CD4-positive, alpha-beta T cell treated with Interleukin-10 for 1 hour (primary cell): ENCODE data around the gene KCNA3.
"Not testable (repeated sequence)": the region's sequence is repeated elsewhere in the genome, so short reads cannot be mapped to it uniquely, and the experiment has no call there.

ENCODE experiments used
- DNase-seq: peaks from one replicate; pipeline ENCODE4 v3.0.0-alpha.2; 2020

KCNA3 gene

DNA sequence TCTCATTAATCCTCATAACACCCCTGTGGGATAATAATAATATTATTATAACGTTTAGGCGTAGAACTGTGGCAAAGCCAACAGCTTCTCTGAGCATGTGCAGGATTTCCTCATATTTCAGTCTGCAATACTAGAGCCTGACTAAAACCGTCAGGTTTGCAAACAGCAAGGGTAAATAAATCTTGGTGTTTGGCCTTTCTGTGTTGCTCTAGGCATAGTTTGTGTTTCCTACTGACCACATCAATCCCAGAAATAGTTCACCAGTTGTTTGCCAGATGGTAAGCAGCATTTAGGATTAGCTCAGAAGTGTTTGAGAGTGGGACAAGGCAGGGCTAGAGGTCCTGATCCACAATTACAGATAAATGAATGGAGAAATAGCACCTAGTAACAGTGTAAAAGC is 2.8 kb upstream of the KCNA3 start:
- DNase-seq = no peak

DNA sequence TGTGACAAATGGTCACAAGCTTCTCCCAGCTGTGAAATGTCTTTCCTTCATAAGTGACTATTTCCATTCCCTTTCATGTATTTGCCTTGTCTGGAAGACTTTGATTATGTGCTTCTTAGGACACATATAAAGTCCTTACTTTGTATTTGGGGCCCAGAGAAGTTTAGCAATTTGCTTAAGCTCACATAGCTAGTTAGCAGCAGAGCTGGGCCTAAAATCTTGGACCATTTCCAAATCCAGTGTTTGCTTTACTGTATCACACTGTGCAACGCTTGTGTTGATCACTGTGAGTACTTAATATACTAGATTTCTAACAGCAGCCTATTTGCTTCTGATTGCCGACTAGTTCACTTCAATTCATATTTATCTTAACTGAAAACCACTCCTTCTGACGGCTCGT is 2.2 kb upstream of the KCNA3 start:
- no peak for DNase-seq

DNA sequence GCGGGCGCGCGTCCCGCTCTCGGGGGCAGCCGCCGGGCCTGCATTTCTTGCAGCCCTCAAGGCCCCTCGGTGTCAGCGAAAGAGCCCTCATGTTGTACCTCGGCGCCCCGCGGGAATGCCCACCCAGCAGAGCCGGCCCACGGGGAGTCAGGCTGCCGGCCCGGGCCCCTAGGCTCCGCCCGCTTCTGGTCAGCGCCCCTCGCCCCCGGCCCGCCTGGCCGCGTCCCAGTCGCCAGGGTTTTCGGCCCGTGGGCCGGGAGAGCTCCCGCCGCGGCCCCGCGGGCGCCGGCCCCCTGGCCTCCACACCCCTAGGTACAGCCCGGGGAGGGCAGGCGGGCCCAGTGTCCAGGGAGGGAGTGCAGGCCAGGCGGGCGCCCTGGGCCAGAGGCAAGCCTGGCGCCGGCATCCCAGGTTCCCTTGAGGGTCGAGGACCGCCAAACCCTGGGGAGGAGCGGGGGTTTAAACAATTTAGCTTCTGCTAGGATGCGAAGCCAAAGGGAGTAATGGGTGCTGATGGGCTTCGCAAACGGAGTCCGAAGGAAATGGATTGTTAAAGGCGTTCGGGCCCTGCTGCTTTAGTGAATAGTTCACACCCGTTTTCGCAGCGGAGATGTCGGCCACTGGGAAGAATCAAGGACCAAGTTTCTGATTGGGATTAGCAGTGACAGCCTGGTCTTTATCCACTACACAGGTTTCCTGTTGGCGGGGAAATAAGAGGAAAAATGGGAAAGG is 486 bp upstream of the KCNA3 start:
- no peak for DNase-seq

DNA sequence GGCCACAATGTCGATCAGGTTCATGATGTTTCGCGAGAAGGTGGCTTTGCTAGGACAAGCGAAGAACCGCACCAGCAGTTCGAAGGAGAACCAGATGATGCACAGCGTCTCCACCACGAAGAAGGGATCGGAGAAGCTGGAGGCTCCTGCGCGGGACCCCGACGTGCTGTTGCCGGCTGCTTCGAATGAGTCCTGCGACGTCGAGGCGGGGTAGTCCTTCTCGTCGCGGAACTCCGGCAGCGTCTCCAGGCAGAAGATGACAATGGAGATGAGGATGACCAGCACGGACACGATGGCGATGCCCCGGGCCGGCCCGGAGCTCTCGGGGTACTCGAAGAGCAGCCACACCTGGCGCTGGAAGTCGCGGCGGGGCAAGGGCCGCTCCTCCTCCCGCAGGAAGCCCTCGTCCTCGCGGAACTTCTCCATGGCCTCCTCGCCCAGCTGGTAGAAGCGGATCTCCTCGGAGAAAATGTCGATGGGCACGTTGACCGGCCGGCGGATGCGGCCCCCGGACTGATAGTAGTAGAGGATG is 869 bp downstream of the KCNA3 start:
- no peak for DNase-seq

DNA sequence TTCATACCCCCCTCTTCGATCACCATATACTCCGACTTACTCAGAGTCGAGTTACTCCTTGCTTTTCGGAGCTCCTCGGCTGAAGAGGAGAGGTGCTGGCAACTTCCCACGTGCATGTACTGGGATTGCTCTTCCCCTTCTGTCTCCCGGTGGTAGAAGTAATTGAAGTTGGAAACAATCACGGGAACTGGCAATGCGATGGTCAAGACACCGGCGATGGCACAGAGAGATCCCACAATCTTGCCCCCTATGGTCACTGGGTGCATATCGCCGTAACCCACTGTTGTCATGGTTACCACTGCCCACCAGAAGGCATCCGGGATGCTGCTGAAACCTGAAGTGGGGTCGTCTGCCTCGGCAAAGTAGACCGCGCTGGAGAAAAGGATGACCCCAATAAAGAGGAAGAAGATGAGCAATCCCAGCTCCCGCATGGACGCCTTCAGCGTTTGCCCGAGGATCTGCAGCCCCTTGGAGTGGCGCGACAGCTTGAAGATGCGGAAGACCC is 1.5 kb downstream of the KCNA3 start:
- DNase-seq = peak; percentile 73

DNA sequence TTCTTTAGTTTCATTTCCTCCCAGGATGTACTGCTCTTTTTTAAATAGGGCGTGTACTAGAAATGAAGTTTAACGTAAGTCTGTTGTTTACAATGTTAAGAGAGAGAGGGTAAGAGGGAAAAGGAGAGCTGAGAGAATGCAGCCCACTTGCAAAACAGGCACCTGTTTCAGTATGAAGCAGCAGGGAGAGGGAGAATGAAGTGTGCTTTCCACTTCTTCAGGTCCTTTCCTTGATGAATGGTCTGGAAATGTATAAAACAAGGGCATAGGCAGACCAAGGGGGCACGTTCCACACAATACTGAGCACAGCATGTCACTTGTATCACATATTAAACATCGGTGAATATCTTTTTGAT is 2.0 kb downstream of the KCNA3 start:
- DNase-seq = peak; percentile 80

DNA sequence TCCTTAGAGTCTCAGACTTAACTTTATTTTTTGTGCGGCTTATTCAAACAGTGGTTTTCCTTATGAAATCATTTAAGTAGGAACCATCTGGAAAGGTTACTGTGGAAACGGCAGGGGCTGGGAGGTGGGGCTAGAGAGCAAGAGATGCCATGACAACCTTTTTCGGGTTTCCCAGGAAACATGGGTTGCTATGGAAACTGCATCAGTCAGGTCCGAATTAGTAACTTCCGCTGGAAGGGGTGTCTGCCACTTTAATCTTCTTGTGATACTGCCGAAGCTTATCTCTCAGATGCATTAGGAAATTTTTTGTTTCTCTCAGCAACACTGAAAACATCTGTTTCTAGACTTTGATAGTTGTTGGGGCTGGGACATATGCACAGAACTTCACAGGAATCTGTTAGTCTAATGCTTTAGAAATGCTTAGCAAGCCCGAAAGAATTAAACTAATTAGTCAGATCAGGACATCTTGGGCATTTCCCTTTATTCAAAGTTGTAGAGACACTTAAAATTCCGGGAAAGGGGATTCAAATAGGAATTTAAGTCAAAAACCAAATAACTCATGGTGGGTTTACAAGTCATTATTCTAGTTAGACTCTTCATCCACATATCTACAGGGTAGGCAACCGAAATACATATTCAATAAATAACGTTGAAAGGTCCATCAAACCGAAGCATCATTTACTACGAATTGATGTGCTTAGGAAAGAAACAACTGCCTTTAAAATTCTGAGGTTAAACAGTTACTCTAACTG is 2.6 kb downstream of the KCNA3 start:
- DNase-seq = peak; percentile 97

DNA sequence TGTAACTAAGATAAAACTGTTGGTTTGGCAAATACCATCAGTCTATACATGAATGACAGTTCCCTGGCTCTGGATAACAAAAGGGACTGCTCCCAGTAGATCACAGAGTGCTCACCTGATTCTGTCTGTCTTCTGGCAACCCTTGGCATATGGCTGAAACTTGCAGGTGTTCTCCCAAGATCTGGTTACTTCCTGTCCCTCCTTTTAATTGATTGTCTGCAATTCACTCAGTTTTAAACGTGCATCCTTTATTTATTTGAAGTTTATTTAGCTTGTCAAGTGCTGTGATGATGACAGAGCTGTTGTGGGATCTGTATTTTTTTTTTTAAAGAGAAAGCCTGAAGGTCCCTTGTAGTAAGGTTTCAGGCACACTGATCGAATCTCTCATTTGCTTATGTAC is 3.4 kb downstream of the KCNA3 start:
- DNase-seq = peak; percentile 71

DNA sequence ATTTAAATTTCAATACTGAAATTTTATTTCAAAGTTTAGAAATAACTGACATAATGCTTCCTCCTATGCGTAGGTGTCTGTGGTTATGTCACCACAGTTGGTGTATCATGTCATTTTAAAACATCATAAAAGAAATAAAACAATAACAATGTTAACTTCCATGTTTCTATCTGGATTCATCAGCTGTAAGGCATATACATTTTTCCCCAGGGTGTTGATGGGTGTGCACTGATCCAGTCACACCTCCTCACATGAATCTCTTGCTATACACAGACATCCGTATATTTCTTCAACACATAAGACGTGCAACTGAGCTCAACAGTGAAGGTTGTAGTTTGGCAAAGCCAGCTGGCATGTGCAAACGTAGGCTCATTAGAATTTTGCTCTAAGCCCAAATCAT is 6.2 kb downstream of the KCNA3 start:
- DNase-seq = peak; percentile 66

DNA sequence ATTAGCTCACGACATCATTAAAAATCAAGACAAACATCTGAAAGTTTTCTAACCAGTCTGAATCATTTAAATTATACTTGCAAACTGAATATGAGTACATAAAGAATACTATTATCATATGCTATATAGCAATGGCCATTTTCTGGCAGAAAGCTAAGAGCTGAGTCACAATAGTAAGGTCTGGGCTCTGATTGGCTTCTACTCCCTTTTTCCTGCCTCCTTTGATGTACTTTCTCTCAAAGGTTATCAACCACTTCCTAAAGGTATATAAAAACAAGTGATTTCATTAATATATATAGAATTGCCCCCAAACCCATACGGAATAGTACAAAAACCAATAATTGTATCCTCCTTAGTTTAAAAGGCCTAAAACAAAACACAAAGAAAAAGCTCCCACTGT is 7.0 kb downstream of the KCNA3 start:
- DNase-seq = peak; percentile 56

DNA sequence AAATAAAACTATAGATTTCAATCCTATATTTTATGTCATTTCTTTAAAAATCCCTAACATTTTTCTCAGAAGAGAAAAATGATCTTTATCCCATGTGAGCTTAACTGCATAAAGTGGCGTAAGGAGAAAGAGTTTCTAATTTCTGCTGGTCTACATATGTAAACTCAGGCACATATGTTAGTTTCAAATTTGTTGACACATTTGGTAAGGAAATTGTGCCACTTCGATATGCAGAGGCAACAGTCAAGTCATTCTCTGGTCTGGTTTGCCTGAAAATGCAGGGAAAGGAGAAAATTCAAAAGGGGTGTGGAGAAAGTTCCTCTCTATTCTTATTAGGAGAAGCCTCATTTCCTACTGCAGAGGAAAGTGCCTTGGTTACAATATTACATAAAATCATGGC is 11.5 kb downstream of the KCNA3 start:
- no peak for DNase-seq

DNA sequence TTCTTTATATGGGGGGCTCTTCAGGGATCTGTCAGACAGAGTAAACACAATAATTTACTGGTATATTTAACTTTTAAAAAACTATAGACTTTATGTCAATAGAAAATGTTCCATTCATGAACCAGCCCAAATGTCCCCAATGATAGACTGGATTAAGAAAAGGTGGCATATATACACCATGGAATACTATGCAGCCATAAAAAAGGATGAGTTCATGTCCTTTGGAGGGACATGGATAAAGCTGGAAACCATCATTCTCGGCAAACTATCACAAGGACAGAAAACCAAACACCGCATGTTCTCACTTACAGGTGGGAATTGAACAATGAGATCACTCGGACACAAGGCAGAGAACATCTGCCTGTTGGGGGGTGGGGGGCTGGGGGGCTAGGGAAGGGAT is 15.2 kb downstream of the KCNA3 start:
- not testable (repeated sequence) for DNase-seq

DNA sequence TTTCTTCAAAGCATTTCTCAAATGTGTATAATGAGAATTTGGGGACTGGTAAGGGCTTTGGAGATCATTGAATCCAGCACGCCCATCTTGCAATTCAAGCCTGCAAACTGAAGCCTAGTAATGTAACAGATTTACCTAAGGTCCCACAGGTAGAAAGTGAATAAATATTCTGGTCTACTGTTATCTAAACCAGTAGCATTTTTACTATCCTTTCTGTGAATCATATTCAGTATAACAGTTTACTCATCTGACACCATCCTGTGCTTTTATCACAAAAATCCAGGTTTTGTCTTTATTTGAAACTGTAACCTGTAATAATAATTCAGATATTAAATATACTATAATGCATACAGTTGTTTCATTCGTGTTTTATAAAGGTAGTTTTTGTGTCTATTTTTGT is 17.4 kb downstream of the KCNA3 start:
- no peak for DNase-seq

DNA sequence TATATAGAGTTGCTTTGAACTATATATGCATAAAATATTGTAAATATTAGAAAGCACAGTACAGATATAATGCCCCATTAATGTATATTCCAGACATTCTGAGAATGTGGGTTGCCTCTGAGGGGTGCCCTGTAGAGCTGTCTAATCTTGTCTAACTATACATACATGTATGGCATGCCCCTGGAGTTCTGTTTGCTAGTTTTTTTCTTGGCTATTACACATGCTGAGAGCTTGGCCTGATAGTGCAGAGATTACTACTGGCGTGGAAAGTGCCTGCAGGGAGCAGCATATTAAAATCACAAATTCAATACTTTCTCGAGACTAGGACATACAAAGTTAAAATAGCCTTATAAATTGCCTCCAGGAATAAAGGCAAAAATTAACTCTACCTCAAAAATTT is 24.1 kb downstream of the KCNA3 start:
- no peak for DNase-seq

DNA sequence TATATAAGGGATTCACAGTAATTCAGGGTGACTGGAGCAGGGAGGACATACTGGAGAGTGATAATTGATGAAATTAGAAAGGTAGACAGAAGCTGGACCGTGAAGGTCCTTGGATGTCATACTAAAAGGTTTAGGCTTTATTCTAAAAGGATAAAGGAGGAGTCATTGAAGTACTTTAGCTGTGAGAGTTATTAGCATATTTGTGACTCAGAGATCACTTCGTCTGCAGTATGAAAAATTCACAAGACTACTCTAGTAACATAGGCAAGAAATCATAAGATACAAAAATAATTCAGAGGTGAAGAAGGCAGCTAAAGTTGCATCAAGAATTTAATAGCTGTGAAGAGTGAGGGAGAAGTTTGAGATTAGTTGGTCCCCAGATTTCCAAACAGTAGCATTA is 26.3 kb downstream of the KCNA3 start:
- DNase-seq = no peak

DNA sequence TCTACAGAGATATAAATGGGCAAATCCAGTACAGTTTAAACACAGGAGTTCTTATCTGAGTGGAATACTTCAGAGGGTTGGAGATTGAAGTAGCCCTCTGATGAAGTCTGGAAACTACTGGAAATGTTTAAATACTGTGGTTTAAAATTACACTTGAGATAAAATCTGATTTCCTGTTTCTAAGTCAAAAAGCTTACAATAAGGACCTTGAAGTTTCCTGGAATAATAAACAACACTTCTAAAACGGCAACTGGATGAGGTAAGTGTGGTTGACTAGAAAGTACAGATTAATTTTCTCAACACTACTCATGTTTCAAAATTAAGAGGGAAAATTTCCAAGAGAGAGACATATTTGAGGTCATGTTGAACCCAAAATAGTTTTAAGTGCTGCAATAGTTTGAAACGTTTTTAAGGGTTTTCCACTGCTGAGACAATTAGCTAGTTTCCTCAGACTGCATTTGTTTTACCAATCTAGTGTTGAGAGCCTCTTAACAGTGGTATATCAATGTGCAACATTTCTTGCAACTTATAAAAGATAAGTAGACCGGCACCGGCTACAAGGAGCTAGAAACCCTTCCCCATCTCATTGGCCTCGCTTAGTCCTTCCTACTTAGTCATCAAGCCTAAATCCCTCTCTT is 27.4 kb downstream of the KCNA3 start:
- DNase-seq = peak; percentile 75

DNA sequence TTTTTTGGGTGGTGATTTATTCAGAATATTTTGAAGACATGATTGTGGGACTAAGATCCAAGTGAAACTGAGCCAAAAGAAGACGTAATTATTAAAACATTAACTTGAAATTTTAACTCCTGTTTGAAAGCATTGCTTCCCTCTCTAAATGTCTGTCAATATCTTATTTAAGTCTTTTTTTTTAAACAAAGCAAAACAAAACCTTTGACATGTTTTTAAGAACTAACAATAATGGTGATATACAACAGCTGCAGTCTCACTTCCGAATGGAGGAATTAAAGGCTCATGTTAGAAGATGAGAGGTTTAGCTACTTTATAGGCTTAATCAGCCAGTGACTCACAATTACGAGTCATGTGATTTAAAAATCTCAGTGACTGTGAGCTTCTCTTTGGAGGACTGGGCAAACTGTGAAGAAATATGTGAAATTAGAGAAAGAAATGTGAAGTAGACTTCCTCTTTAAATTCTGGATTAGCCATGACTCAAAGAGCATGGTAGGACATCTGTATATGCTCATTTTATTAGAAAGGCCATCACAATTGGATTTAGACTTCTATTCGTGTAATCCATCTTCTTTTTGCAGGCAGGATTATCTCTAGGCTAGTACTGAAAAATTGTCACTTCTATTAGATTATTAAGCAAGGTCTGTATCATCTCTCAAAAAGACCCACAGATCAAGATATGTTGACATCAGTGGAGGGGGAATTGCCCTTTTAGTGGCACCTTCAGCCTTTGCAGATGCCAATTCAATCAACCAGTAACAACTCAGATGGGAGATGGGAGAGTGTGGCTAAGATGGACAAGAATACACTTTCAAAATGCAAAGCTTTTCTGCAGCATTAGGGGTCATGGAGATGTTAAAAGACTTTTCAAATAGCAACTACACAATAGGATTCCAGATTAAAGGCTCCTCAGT is 28.7 kb downstream of the KCNA3 start:
- DNase-seq = no peak

DNA sequence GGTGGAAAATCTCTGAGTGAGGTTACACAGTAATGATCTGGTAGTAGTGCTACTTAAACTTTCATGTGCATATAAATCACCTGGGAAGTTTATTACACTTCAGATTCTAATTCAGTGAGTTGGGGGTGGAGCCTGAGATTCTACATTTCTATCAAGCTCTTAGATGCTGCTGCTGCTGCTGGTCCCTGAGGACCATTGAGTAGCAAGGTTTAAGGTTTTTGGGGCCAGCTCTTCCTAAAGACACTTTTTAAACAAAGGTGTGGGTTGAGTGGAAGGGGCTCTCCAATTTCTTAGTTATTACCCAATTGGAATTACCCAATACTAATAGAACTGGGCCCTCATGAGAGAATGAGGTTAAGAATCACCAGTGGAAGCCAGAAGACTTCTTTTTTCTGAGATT is 29.5 kb downstream of the KCNA3 start:
- DNase-seq = no peak

DNA sequence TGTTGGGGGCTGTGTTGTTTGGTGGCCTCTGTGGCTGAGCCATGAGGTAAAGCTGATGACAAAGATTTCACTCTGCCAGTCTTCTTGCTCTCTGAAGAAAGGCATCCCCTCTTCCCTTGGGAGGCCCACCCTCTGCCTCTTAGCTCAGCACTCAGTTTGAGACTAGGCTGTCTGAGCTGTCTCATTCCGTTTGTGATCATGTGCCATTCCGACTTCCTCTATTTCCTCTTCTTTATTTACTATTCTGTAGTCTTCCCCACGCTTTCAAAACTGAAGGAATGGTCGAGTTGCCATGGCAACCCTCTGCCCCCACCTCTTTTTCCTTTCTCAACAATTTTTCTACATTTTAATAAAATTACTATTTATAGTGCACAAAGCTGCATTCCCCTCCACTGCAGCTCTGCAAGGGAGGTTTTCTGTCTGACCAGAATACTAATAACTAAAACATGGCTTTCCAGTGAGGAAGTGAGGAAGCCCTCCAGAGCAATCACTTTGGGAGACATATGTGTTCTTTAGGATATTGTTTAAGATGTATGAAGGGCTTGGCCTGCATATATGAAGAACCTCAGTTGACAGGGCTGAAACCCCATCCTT is 30.8 kb downstream of the KCNA3 start:
- no peak for DNase-seq

DNA sequence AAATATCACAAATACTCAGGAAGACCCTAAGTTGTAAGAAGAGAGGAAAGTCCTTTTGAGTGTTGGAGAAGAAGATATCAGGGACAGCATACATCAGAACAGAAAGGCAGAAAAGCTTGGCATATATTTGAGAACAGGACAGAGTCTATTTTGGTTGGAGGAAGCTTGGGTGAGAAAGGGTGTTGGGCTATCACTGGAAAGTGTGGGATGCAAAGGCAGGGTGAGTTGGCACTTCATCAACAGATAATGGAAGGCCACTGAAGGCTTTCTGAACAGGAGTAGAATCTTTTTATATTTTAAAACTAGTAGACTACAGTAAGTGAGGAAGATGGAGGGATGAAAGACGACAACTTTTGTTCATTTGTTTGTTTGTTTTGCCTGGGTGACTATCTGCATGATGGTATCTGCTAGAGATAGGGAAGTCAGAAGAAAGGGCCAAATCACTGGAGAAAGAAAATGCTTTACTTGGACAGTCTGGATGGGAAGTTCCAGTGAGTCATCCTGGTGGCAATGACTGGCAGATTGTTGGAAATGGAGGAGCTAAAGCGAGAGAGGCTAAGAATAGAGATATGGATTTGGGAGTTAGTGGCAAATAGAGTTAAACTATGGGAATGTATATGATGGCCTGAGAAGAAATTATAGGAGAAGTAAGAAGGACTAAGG is 34.9 kb downstream of the KCNA3 start:
- DNase-seq = no peak

DNA sequence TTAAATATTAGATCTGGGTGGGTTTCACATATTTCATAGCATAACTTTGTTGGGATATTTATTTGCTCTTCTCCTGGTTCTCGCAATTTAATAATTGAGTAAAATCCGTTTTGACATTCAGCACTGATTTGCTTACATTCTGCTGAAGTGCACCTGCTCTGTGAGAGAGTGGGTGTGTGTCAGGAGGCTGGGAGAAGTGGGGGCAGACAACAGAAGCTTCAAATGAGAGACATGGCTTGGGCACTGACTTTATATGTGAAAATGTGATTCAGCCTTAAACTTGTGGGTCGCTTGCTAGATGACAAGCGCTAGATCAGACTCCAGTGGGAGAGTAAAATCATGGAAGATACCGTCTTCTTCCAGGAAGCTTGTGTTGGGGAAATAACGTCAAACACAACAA is 36.2 kb downstream of the KCNA3 start:
- no peak for DNase-seq

DNA sequence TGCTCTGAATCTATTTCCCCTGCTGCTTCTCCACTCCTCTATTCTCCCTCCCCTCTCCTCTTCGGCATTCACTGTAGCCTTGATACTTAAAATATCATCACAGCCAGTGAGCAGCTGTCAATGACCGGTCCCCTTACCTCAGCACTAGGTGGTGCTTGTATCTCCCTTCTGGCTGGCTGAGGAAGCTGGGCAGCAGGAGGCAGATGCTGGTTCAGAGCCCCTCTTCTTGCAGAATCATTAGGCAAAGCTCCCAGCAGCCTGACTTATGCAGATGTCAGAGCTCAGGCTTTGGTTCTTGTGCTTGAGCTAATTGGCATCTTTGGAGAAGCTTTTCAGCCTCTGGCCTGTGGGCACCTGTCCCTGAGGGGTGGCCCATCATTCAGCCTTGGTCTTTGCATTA is 36.7 kb downstream of the KCNA3 start:
- DNase-seq = no peak
